ENCODE measurements around the gene FZR1. TPM values are rescaled to one million over a fixed set of nuclear protein-coding genes. Genes with fewer than 3 reads are reported as not detected.

FZR1 gene
- total RNA-seq, 1 donor from 2014 or later, result 51.9 TPM

DNA sequence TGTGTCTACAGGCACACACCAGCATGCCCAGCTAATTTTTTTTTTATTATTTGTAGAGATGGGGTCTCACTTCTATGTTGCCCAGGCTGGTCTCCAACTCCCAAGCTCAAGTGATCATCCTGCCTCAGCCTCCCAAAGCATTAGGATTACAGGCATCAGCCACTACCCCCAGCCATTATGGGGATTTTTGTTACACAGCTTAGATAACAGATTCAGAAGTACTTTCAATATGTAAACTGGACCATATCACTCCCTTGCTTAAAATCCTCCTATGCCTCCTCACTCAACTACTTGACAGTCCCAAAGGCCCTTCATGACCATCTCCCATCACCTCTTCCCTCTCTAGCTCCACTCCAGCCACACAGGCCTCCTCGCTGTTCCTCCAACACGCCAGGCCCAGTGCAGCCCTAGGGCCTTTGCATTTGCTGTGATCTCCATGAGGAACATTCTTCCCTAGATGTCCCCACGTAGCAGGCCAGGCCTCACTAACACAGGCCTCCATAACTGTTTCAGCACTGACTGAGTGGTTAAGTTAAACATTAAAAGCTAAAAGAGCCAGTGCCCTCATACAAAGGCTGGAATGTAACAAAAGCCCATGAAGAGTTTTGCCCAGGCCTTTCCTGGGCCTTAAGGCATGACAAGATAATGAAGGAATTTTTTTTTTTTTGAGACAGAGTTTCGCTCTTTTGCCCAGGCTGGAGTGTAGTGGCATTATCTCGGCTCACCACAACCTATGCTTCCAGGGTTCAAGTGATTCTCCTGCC is 8.2 kb upstream of the FZR1 start:
- Histone ChIP-seq H3K36me3 (ENCODE audit: control insufficient read depth, insufficient read depth, low read length) (peaks cover 1% of the 10 kb centered on the region), H3K4me3 (ENCODE audit: low read depth, low read length) (no peak overlapping the region), H3K27me3 (ENCODE audit: control insufficient read depth, insufficient read depth, low read length) (no peaks in the 10 kb centered on the region)
- TF ChIP-seq, protein P1, sequence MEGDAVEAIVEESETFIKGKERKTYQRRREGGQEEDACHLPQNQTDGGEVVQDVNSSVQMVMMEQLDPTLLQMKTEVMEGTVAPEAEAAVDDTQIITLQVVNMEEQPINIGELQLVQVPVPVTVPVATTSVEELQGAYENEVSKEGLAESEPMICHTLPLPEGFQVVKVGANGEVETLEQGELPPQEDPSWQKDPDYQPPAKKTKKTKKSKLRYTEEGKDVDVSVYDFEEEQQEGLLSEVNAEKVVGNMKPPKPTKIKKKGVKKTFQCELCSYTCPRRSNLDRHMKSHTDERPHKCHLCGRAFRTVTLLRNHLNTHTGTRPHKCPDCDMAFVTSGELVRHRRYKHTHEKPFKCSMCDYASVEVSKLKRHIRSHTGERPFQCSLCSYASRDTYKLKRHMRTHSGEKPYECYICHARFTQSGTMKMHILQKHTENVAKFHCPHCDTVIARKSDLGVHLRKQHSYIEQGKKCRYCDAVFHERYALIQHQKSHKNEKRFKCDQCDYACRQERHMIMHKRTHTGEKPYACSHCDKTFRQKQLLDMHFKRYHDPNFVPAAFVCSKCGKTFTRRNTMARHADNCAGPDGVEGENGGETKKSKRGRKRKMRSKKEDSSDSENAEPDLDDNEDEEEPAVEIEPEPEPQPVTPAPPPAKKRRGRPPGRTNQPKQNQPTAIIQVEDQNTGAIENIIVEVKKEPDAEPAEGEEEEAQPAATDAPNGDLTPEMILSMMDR (IDR thresholded peaks at IDR 0.05; ENCODE audit: insufficient read depth, low read length, poor library complexity, severe bottlenecking), result no peak
- DNase-seq (ENCODE audit: low read depth), result no peak

DNA sequence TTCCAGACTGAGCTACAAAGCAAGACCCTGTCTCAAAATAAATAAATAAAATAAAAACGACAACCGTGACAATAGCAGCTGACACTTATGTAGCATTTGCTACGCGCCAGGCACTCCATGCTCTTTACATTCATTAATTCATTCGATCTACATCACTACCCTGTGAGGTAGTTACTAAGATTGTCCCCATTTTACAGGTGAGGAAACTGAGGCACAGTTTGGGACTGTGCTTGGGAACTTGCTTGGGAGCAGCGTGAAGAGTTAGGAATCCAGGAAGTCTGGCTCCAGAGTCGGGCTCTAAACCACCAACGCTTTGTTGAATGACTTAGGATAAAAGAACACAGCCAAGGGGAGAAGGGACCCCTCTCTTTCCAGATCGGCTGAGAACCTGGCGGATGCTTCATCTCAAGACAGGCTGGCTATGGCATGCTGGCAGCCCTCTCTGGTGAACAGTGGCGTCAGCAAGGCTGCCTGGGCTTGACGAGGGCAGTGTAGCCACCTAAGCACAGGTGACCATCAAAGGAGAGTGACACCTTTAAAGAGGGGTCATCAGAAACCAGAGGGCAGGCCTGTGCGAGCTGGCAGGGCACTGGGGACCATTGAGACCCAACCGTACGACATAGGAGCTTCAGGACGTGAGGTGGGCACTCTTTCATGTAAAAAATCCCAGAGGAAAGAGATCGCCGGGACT is 6.2 kb upstream of the FZR1 start:
- TF ChIP-seq, protein P1 (IDR thresholded peaks at IDR 0.05; ENCODE audit: insufficient read depth, low read length, poor library complexity, severe bottlenecking), result no peak
- peaks cover 1% of the 10 kb centered on the region for H3K36me3 ChIP-seq (ENCODE audit: control insufficient read depth, insufficient read depth, low read length)
- peak overlapping the region; percentile 63 for H3K4me3 ChIP-seq (ENCODE audit: low read depth, low read length)
- no peak for DNase-seq (ENCODE audit: low read depth)
- no peaks in the 10 kb centered on the region for H3K27me3 ChIP-seq (ENCODE audit: control insufficient read depth, insufficient read depth, low read length)

DNA sequence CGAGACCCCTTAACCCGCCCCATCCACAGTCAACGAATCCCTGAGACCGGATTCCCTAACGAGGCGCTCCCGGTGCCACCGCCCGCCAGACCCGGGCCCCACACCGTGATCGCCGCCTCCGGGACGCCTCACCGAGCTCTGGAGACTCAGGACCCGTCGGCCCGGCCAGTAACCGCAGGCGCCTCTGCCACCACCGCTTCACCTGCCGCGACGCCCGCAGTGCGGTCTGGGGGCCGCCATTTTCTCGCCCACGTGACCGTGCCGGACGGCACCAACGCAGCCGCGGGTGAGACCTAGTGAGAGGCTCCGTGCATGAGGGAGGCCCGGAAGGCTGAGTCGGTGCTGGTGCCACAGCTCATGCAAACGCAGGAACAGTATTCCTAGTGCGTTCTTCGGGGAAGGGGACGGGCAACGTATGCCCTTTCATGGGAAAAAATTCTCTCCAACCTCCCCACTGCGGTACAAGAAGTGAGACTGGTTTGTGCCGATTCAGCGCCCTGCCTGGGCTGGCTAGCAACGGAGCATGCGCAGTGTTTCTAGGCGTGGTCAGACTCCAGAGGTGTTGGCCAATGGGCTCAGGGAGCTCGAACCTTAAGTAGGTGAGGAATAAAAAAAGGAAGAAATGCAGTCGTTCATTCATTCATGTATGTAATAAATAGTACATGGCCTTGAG is 5.5 kb upstream of the FZR1 start, which contains the start of gene DOHH:
TSS of gene DOHH (minus strand) at position 246 of the 673 bp plus-strand sequence. CDS start 3,860 bp downstream, outside the sequence.
- TF ChIP-seq, protein P1 (IDR thresholded peaks at IDR 0.05; ENCODE audit: insufficient read depth, low read length, poor library complexity, severe bottlenecking), result no peak
- Histone ChIP-seq H3K4me3 (ENCODE audit: low read depth, low read length) (peak within 1 kb of the TSS; percentile 63), H3K36me3 (ENCODE audit: control insufficient read depth, insufficient read depth, low read length) (no peaks in the 10 kb centered on the region), H3K27me3 (ENCODE audit: control insufficient read depth, insufficient read depth, low read length) (no peaks in the 10 kb centered on the region)
- DNase-seq (ENCODE audit: low read depth), result peak; percentile 88

DNA sequence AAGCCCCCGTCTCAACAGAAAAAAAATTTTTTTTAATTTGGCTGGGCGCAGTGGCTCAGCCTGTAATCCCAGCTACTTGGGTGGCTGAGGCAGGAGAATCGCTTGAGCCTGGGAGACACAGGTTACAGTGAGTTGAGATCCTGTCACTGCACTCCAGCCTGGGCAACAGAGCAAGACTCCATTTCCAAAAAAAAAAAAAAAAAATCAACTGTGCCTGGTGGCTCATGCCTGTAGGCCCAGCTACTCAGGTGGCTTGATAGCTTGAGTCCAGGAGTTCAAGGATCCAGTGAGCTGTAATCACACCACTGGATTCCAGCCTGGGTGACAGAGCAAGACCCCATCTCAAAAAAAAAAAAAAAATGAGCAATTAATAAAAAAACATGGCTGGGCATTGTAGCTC is 4.3 kb upstream of the FZR1 start:
- Histone ChIP-seq H3K36me3 (ENCODE audit: control insufficient read depth, insufficient read depth, low read length) (no peaks in the 10 kb centered on the region), H3K27me3 (ENCODE audit: control insufficient read depth, insufficient read depth, low read length) (no peaks in the 10 kb centered on the region), H3K4me3 (ENCODE audit: low read depth, low read length) (no peak overlapping the region)
- DNase-seq (ENCODE audit: low read depth), result no peak
- TF ChIP-seq, protein P1 (IDR thresholded peaks at IDR 0.05; ENCODE audit: insufficient read depth, low read length, poor library complexity, severe bottlenecking), result no peak

DNA sequence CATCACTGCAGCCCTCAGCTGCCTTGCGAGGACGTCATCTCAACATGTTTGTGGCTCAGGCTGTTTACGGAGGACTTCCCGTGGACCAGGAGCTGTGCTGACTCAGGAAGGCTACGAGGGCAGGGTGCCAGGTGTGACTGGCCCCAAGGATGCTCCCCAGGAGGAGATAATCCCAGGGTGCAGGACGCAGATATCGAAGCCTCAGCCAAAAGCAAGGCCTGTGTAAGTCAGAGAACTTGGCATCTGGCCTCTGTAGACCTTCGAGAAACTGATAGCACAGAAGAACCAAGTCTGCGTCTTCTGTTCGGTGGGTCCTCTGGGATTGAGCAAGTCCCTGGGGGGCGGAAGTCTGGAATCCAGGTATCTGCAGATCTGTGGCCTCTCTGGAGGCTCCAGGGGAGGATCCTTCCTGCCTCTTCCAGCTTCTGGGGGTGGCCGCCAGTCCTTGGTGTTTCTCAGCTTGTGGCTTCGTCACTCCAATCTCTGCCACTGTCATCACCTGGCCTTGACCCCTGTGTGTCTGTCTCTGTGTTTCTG is 3.0 kb upstream of the FZR1 start:
- no peaks in the 10 kb centered on the region for H3K36me3 ChIP-seq (ENCODE audit: control insufficient read depth, insufficient read depth, low read length)
- no peak for DNase-seq (ENCODE audit: low read depth)
- H3K4me3 ChIP-seq (ENCODE audit: low read depth, low read length), result no peak overlapping the region
- H3K27me3 ChIP-seq (ENCODE audit: control insufficient read depth, insufficient read depth, low read length), result no peaks in the 10 kb centered on the region
- TF ChIP-seq, protein P1 (IDR thresholded peaks at IDR 0.05; ENCODE audit: insufficient read depth, low read length, poor library complexity, severe bottlenecking), result no peak
